Neural crest cell (in vitro differentiated cells): ENCODE measurements around the gene DTNBP1. TPM values are rescaled to one million over a fixed set of nuclear protein-coding genes. Genes with fewer than 3 reads are reported as not detected.

ENCODE experiments used
- DNase-seq: peaks from one replicate; pipeline ENCODE4 v3.0.0; 2021; ENCODE audit warnings: low read depth, mixed read lengths, low spot score
- H3K27ac Mint-ChIP-seq: one replicate; pipeline ENCODE4 v1.8.0; 2021; ENCODE audit warnings: mild to moderate bottlenecking, mixed read lengths; ENCODE audit not compliant: unreplicated experiment
- H3K27me3 Mint-ChIP-seq: 2 replicates; pipeline ENCODE4 v1.8.0; 2021; ENCODE audit warnings: low read depth, mild to moderate bottlenecking, mixed read lengths
- H3K36me3 Mint-ChIP-seq: 2 replicates; pipeline ENCODE4 v1.8.0; 2021; ENCODE audit warnings: low read depth, mild to moderate bottlenecking, mixed read lengths
- H3K4me1 Mint-ChIP-seq: 2 replicates; pipeline ENCODE4 v1.8.0; 2021; ENCODE audit warnings: mixed read lengths
- H3K4me3 Mint-ChIP-seq: one replicate; pipeline ENCODE4 v1.8.0; 2021; ENCODE audit warnings: mild to moderate bottlenecking, mixed read lengths
- H3K9me3 Mint-ChIP-seq: 2 replicates; pipeline ENCODE4 v1.8.0; 2021; ENCODE audit warnings: mixed read lengths
- CTCF ChIP-seq: fragments of 200-600 bp; sonication (generic); conservative IDR thresholded peaks from 2 replicates; pipeline ENCODE4 v1.5.0; 2021; ENCODE audit warnings: antibody characterized with exemption, mild to moderate bottlenecking
- total RNA-seq: library from RNA; stranded (reverse); gene quantifications from 2 replicates; pipeline ENCODE4 v1.2.1, GENCODE V29; 2021

Gene DTNBP1
- total RNA-seq, 1 donor from 2014 or later, result 13.5 TPM

GRCh38 chr6:15577550-15578171, 85.2 kb downstream of the DTNBP1 start:
- H3K36me3 Mint-ChIP-seq, result peaks cover 2% of the 10 kb centered on the region
- TF ChIP-seq CTCF, result no peak
- H3K4me1 Mint-ChIP-seq, result peaks cover 16% of the 10 kb centered on the region
- no peak overlapping the region for H3K4me3 Mint-ChIP-seq
- no peaks in the 10 kb centered on the region for H3K27me3 Mint-ChIP-seq
- peaks cover 2% of the 10 kb centered on the region for H3K9me3 Mint-ChIP-seq
- no peak for DNase-seq
- H3K27ac Mint-ChIP-seq, result no peak overlapping the region

- H3K36me3 Mint-ChIP-seq, result peaks cover 2% of the 10 kb centered on the region
- no peak overlapping the region for H3K27ac Mint-ChIP-seq
These were observed 85.7 kb downstream of the DTNBP1 start for GRCh38 chr6:15577106-15577505.

GRCh38 chr6:15575357-15576033, 87.3 kb downstream of the DTNBP1 start:
- Mint-ChIP-seq H3K36me3 (peaks cover 6% of the 10 kb centered on the region), H3K4me1 (peaks cover 16% of the 10 kb centered on the region), H3K4me3 (no peak overlapping the region), H3K27me3 (no peaks in the 10 kb centered on the region), H3K27ac (no peak overlapping the region), H3K9me3 (peaks cover 2% of the 10 kb centered on the region)
- no peak for TF ChIP-seq CTCF
- DNase-seq, result no peak

More at GRCh38 chr6:15577106-15577505, 85.7 kb downstream of the DTNBP1 start:
- no peaks in the 10 kb centered on the region for H3K27me3 Mint-ChIP-seq
- peaks cover 2% of the 10 kb centered on the region for H3K9me3 Mint-ChIP-seq
- no peak overlapping the region for H3K4me3 Mint-ChIP-seq
- peaks cover 16% of the 10 kb centered on the region for H3K4me1 Mint-ChIP-seq
- TF ChIP-seq CTCF, result no peak
- no peak for DNase-seq

GRCh38 chr6:15574486-15574885, 88.3 kb downstream of the DTNBP1 start:
- H3K4me3 Mint-ChIP-seq, result no peak overlapping the region
- H3K4me1 Mint-ChIP-seq, result peaks cover 16% of the 10 kb centered on the region
- no peak for TF ChIP-seq CTCF

GRCh38 chr6:15574023-15574422, 88.8 kb downstream of the DTNBP1 start:
- no peak for DNase-seq
- no peak overlapping the region for H3K4me3 Mint-ChIP-seq
- peaks cover 4% of the 10 kb centered on the region for H3K36me3 Mint-ChIP-seq
- no peak overlapping the region for H3K27ac Mint-ChIP-seq
- peaks cover 19% of the 10 kb centered on the region for H3K4me1 Mint-ChIP-seq
- no peaks in the 10 kb centered on the region for H3K27me3 Mint-ChIP-seq
- no peak for TF ChIP-seq CTCF
- H3K9me3 Mint-ChIP-seq, result peaks cover under 1% of the 10 kb centered on the region

More at GRCh38 chr6:15574486-15574885, 88.3 kb downstream of the DTNBP1 start:
- peaks cover 6% of the 10 kb centered on the region for H3K36me3 Mint-ChIP-seq
- peaks cover 2% of the 10 kb centered on the region for H3K9me3 Mint-ChIP-seq
- no peak overlapping the region for H3K27ac Mint-ChIP-seq
- no peak for DNase-seq
- H3K27me3 Mint-ChIP-seq, result no peaks in the 10 kb centered on the region
